Activated B cell treated with CpG ODN at 0.5 μM for 24 hours (primary cell): Measurements from ENCODE around the gene FBXW7. TPM values are rescaled to one million over a fixed set of nuclear protein-coding genes. Genes with fewer than 3 reads are reported as not detected.

Experiments
- ATAC-seq: fragments of 200-7000 bp; cut with Tn5 transposase; one replicate; pipeline ENCODE4 v1.10.0; 2021; ENCODE audit warnings: low read depth, mild to moderate bottlenecking, moderate library complexity
- CTCF ChIA-PET: fragments of 350-600 bp; sonication (Branson Sonifier 250); formaldehyde crosslinking; loops from one replicate; lab custom pipeline; 2021; ENCODE audit warnings: antibody characterized with exemption; lab: Charles Lee
- POLR2A ChIA-PET: fragments of 350-600 bp; sonication (Branson Sonifier 250); formaldehyde crosslinking; loops from one replicate; lab custom pipeline; 2021; ENCODE audit warnings: antibody characterized with exemption; lab: Charles Lee
- DNase-seq: peaks from one replicate; pipeline ENCODE4 v3.0.0; 2022
- H3K27ac Mint-ChIP-seq: one replicate; pipeline ENCODE4 v1.8.0; 2020; ENCODE audit warnings: mixed read lengths
- H3K27me3 Mint-ChIP-seq: one replicate; pipeline ENCODE4 v1.8.0; 2021; ENCODE audit warnings: mixed read lengths
- H3K36me3 Mint-ChIP-seq: one replicate; pipeline ENCODE4 v1.8.0; 2021; ENCODE audit warnings: low read depth, mixed read lengths
- H3K4me1 Mint-ChIP-seq: one replicate; pipeline ENCODE4 v1.8.0; 2021; ENCODE audit warnings: mixed read lengths
- H3K4me3 Mint-ChIP-seq: one replicate; pipeline ENCODE4 v1.8.0; 2020; ENCODE audit warnings: mild to moderate bottlenecking, mixed read lengths
- H3K9me3 Mint-ChIP-seq: one replicate; pipeline ENCODE4 v1.8.0; 2020; ENCODE audit warnings: mixed read lengths
- CTCF ChIP-seq: fragments of 200-600 bp; IDR thresholded peaks from one replicate; pipeline ENCODE4 v1.8.0; 2022; ENCODE audit warnings: antibody characterized with exemption, mild to moderate bottlenecking
- intact Hi-C: fragments of 100-400 bp; cut with micrococcal nuclease; formaldehyde crosslinking; loops from one replicate; pipeline ENCODE4 v1.15.1; 2024
- total RNA-seq: library from RNA; stranded (reverse); gene quantifications from 2 replicates; pipeline ENCODE4 v1.2.3, GENCODE V29; 2022

FBXW7 gene
- total RNA-seq, 1 donor from 2014 or later: 96.5 TPM

GRCh38 chr4:152369203-152369901 is 166.5 kb downstream of the FBXW7 start:
- CTCF ChIA-PET: no interaction called here
- no peak overlapping the region for H3K4me3 Mint-ChIP-seq
- no peaks in the 10 kb centered on the region for H3K27me3 Mint-ChIP-seq

GRCh38 chr4:152368001-152368400 is 167.9 kb downstream of the FBXW7 start:
- DNase-seq (no peak), ATAC-seq (no peak)
- Mint-ChIP-seq H3K27ac (no peak overlapping the region), H3K9me3 (no peaks in the 10 kb centered on the region), H3K36me3 (peaks cover 22% of the 10 kb centered on the region), H3K27me3 (no peaks in the 10 kb centered on the region), H3K4me3 (no peak overlapping the region), H3K4me1 (peaks cover 22% of the 10 kb centered on the region)
- ChIA-PET CTCF (no interaction called here), POLR2A (no interaction called here)
- no peak for TF ChIP-seq CTCF
- intact Hi-C loops: no loop called here

More at GRCh38 chr4:152369203-152369901, 166.5 kb downstream of the FBXW7 start:
- Mint-ChIP-seq H3K36me3 (peaks cover 16% of the 10 kb centered on the region), H3K9me3 (no peaks in the 10 kb centered on the region), H3K27ac (no peak overlapping the region), H3K4me1 (peaks cover 20% of the 10 kb centered on the region)
- no peak for DNase-seq
- TF ChIP-seq CTCF: no peak
- POLR2A ChIA-PET: no interaction called here
- intact Hi-C loops: no loop called here
- no peak for ATAC-seq

- Mint-ChIP-seq H3K4me3 (no peak overlapping the region), H3K27me3 (no peaks in the 10 kb centered on the region), H3K9me3 (no peaks in the 10 kb centered on the region), H3K27ac (no peak overlapping the region), H3K4me1 (peaks cover 22% of the 10 kb centered on the region), H3K36me3 (peaks cover 23% of the 10 kb centered on the region)
- DNase-seq: no peak
- CTCF ChIA-PET: no interaction called here
- POLR2A ChIA-PET: no interaction called here
- intact Hi-C loops: no loop called here
- TF ChIP-seq CTCF: no peak
- no peak for ATAC-seq
These were observed 171.0 kb downstream of the FBXW7 start for GRCh38 chr4:152364883-152365282.

DNA sequence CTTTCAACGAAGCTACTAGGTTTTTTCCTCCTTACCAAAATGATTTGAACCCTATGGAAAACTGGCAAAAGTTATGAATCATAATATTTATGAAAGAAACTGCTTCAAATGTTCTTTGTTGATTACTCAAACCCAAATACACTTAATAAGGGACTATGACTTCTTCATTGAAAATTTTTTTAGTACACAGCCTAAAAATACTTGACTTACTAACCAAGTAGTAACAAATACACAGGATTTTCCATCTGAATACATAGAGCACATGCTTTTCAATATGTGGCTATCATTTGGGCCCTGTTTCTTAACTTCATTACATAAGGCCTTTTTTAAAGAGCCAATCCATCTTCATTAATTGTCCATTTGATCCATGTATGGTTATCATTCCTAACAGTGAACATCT is 171.5 kb downstream of the FBXW7 start:
- H3K27me3 Mint-ChIP-seq: no peaks in the 10 kb centered on the region
- ATAC-seq (no peak), DNase-seq (no peak)
- POLR2A ChIA-PET: no interaction called here
- intact Hi-C loops: no loop called here
- H3K27ac Mint-ChIP-seq: no peak overlapping the region
- peaks cover 23% of the 10 kb centered on the region for H3K36me3 Mint-ChIP-seq
- TF ChIP-seq CTCF: no peak
- no peak overlapping the region for H3K4me3 Mint-ChIP-seq
- peaks cover 24% of the 10 kb centered on the region for H3K4me1 Mint-ChIP-seq
- H3K9me3 Mint-ChIP-seq: no peaks in the 10 kb centered on the region
- CTCF ChIA-PET: no interaction called here

DNA sequence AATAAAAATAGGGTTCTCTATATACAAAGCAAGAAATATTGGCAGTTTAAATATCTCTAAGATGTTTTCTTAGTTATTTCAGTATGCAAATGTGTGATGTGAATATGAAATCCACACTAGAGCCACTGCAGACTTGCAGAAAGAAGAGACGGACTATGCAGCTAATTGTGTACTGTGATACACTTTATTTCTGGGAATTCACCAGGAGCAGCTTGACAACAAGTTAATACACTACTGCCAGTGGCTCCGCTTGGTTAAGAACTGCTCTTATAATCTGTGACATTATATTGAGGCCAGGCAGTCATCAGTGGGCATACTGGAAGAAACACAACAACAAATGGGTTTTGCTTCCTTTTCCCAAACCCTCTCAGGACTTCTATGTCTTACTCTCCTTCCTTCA is 172.0 kb downstream of the FBXW7 start:
- ATAC-seq (no peak), DNase-seq (no peak)
- H3K27ac Mint-ChIP-seq: no peak overlapping the region
- H3K9me3 Mint-ChIP-seq: no peaks in the 10 kb centered on the region
- peaks cover 23% of the 10 kb centered on the region for H3K36me3 Mint-ChIP-seq
- peaks cover 25% of the 10 kb centered on the region for H3K4me1 Mint-ChIP-seq
- no peaks in the 10 kb centered on the region for H3K27me3 Mint-ChIP-seq
- no peak for TF ChIP-seq CTCF
- POLR2A ChIA-PET: no interaction called here
- intact Hi-C loops: no loop called here
- H3K4me3 Mint-ChIP-seq: no peak overlapping the region
- CTCF ChIA-PET: no interaction called here
